ENCODE measurements around the gene SHLD1. TPM values are rescaled to one million over a fixed set of nuclear protein-coding genes. Genes with fewer than 3 reads are reported as not detected.
A peak's percentile ranks its signal among the peaks of the same experiment; 100 is the strongest.
"Not testable (repeated sequence)": the region's sequence is repeated elsewhere in the genome, so short reads cannot be mapped to it uniquely, and the experiment has no call there.

Gene SHLD1
- total RNA-seq, 1 experiment from 2014 or later = 6.7 TPM

DNA sequence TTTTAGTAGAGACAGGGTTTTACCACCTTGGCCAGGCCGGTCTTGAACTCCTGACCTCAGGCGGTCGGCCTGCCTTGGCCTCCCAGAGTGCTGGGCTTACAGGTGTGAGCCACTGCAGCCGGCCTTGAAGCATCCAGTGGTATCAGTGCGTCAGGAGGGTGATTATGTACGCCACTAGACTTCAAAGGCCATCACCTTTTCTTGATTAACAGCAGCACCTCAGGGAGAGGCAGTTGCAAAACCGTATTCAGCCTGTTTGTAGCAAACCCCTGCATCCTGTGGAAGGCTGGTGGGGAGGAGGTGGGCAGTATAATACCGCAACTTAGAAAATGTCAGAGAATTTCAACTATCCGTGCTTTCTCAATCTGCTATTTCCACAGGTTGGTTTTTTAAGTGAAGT lies 27.3 kb upstream of the SHLD1 start:
- peaks cover 6% of the 10 kb centered on the region; the same call in 1 of the 2 replicates for H3K27me3 Mint-ChIP-seq (ENCODE audit: low read depth)
- DNase-seq = no peak
- H2AFZ ChIP-seq (ENCODE audit: low read length) = no peak overlapping the region

GRCh38 chr20:5725183-5725463 lies 25.1 kb upstream of the SHLD1 start:
- H2AK5ac ChIP-seq (ENCODE audit: insufficient read length, low read length); H3K27ac ChIP-seq (ENCODE audit: insufficient read length, low read depth, low read length); H3K9ac ChIP-seq (ENCODE audit: extremely low read depth, insufficient read length, low read length); DNase-seq; H3K27ac Mint-ChIP-seq; H3K18ac ChIP-seq (ENCODE audit: insufficient read length, low read depth, low read length); H2BK12ac ChIP-seq (ENCODE audit: insufficient read length, low read depth, low read length); H3K27me3 ChIP-seq (ENCODE audit: insufficient read depth, low read length); H2AFZ ChIP-seq (ENCODE audit: low read length); H3K4me2 ChIP-seq (ENCODE audit: insufficient read depth, insufficient read length, low read length); H3K79me2 ChIP-seq (ENCODE audit: insufficient read depth, low read length); H4K5ac ChIP-seq (ENCODE audit: insufficient read length, low read depth, low read length); H3K56ac ChIP-seq (ENCODE audit: insufficient read length, low read depth, low read length); H3K9me3 Mint-ChIP-seq; H4K91ac ChIP-seq (ENCODE audit: insufficient read length, low read depth, low read length); H2BK15ac ChIP-seq (ENCODE audit: low read depth, low read length); H4K8ac ChIP-seq (replicated peaks; ENCODE audit: insufficient read length, low read depth, low read length); H3T11ph ChIP-seq (ENCODE audit: low read length); H3K36me3 Mint-ChIP-seq (ENCODE audit: insufficient read depth in 1 of 3, low read depth in 3 of 3); H3K4me3 Mint-ChIP-seq; H2BK20ac ChIP-seq (ENCODE audit: low read depth, low read length, poor library complexity, severe bottlenecking); H3K4me1 Mint-ChIP-seq; H3K23me2 ChIP-seq (ENCODE audit: insufficient read length, low read depth, low read length, poor library complexity, severe bottlenecking); H3K27me3 Mint-ChIP-seq (ENCODE audit: low read depth); H2BK120ac ChIP-seq (ENCODE audit: low read depth, low read length, poor library complexity, severe bottlenecking); H3K23ac ChIP-seq (ENCODE audit: insufficient read length, low read depth, low read length); H4K20me1 ChIP-seq (ENCODE audit: control insufficient read depth, insufficient read depth, insufficient read length); H2BK5ac ChIP-seq (ENCODE audit: insufficient read length, low read length); H3K4me1 ChIP-seq (ENCODE audit: insufficient read depth, low read length); H3K79me1 ChIP-seq (ENCODE audit: insufficient read depth, low read depth, low read length, poor library complexity, severe bottlenecking); H3K9me3 ChIP-seq (ENCODE audit: control insufficient read depth, low read depth, low read length); H3K14ac ChIP-seq (ENCODE audit: insufficient read depth, low read length); H3K4ac ChIP-seq (ENCODE audit: low read depth, low read length): not testable (repeated sequence)
- WGBS (ENCODE audit: extremely low coverage, insufficient read length, low lambda C conversion rate) = no CpG with 5 or more reads among the region's 3 CpGs

More for the DNA sequence above, 27.3 kb upstream of the SHLD1 start:
- WGBS (ENCODE audit: extremely low coverage, insufficient read length, low lambda C conversion rate) = no CpG with 5 or more reads among the region's 9 CpGs
- H3K4ac ChIP-seq (ENCODE audit: low read depth, low read length) = no peak overlapping the region
- H3K79me2 ChIP-seq (ENCODE audit: insufficient read depth, low read length) = no peaks in the 10 kb centered on the region
- H3K9ac ChIP-seq (ENCODE audit: extremely low read depth, insufficient read length, low read length) = no peak overlapping the region
- no peaks in the 10 kb centered on the region for H3K79me1 ChIP-seq (ENCODE audit: insufficient read depth, low read depth, low read length, poor library complexity, severe bottlenecking)
- Mint-ChIP-seq H3K9me3 (peaks cover 0 to 9% of the 10 kb centered on the region in 2 experiments; a peak in 2 of 5 replicates), H3K4me3 (no peak overlapping the region), H3K4me1 (peaks cover 5 to 6% of the 10 kb centered on the region in 2 experiments), H3K27ac (peak overlapping the region in 1 of 3 experiments; percentile 62; a peak in 1 of 7 replicates), H3K36me3 (ENCODE audit: insufficient read depth in 1 of 3, low read depth in 3 of 3) (0 out of 7 replicates have a peak, but pooled peaks cover 0 to 4% (median 0%) of the 10 kb centered on the region in 3 experiments)
- H3K4me2 ChIP-seq (ENCODE audit: insufficient read depth, insufficient read length, low read length) = no peak overlapping the region
- H2BK120ac ChIP-seq (ENCODE audit: low read depth, low read length, poor library complexity, severe bottlenecking) = no peak overlapping the region
- H4K91ac ChIP-seq (ENCODE audit: insufficient read length, low read depth, low read length) = no peak overlapping the region
- TF ChIP-seq CTCF (conservative IDR thresholded peaks at IDR 0.05) = no peak
- no peak overlapping the region for H3K14ac ChIP-seq (ENCODE audit: insufficient read depth, low read length)
- H2BK20ac ChIP-seq (ENCODE audit: low read depth, low read length, poor library complexity, severe bottlenecking) = no peak overlapping the region
- H3K18ac ChIP-seq (ENCODE audit: insufficient read length, low read depth, low read length) = no peak overlapping the region
- no peaks in the 10 kb centered on the region for H4K20me1 ChIP-seq (ENCODE audit: control insufficient read depth, insufficient read depth, insufficient read length)
- no peak overlapping the region for H2BK15ac ChIP-seq (ENCODE audit: low read depth, low read length)
- no peaks in the 10 kb centered on the region for H3K4me1 ChIP-seq (ENCODE audit: insufficient read depth, low read length)
- H3K23ac ChIP-seq (ENCODE audit: insufficient read length, low read depth, low read length) = no peak overlapping the region
- H4K8ac ChIP-seq (replicated peaks; ENCODE audit: insufficient read length, low read depth, low read length) = no peak overlapping the region
- H3T11ph ChIP-seq (ENCODE audit: low read length) = no peak overlapping the region
- no peaks in the 10 kb centered on the region for H3K27me3 ChIP-seq (ENCODE audit: insufficient read depth, low read length)
- H2BK5ac ChIP-seq (ENCODE audit: insufficient read length, low read length) = no peak overlapping the region
- H3K27ac ChIP-seq (ENCODE audit: insufficient read length, low read depth, low read length) = no peak overlapping the region
- no peak overlapping the region for H2BK12ac ChIP-seq (ENCODE audit: insufficient read length, low read depth, low read length)
- H4K5ac ChIP-seq (ENCODE audit: insufficient read length, low read depth, low read length) = no peak overlapping the region
- no peaks in the 10 kb centered on the region for H3K9me3 ChIP-seq (ENCODE audit: control insufficient read depth, low read depth, low read length)
- H3K56ac ChIP-seq (ENCODE audit: insufficient read length, low read depth, low read length) = no peak overlapping the region
- no peaks in the 10 kb centered on the region for H3K23me2 ChIP-seq (ENCODE audit: insufficient read length, low read depth, low read length, poor library complexity, severe bottlenecking)
- no peak overlapping the region for H2AK5ac ChIP-seq (ENCODE audit: insufficient read length, low read length)

Measured in H9 (cell line).